ENCODE measurements around the gene NPBWR2.

DNA sequence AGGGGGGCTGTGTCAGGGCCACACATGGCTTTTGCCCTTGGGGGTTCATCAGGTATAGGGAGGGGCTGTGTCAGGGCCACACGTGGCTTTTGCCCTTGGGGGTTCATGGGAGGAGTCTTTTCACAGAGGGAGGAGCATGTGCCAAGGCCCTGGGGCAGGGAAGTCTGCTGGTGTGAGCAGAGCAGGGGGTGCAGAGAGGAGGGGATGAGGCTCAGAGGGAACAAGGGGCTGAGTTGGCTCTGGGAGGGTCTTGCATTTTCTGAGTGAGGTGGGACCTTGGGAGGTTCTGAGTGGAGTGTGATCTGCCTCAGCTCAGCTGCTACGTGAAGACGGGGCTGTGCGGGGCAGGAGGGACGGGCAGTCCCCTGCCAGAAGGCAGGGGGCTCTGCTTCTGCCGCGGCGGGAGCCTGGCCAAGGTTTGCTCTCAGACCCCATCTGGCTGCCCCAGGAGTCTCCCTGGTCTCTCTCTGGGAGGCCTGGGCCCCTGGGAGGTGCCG, 51.9 kb downstream of the NPBWR2 start:
- TF ChIP-seq, protein P1, sequence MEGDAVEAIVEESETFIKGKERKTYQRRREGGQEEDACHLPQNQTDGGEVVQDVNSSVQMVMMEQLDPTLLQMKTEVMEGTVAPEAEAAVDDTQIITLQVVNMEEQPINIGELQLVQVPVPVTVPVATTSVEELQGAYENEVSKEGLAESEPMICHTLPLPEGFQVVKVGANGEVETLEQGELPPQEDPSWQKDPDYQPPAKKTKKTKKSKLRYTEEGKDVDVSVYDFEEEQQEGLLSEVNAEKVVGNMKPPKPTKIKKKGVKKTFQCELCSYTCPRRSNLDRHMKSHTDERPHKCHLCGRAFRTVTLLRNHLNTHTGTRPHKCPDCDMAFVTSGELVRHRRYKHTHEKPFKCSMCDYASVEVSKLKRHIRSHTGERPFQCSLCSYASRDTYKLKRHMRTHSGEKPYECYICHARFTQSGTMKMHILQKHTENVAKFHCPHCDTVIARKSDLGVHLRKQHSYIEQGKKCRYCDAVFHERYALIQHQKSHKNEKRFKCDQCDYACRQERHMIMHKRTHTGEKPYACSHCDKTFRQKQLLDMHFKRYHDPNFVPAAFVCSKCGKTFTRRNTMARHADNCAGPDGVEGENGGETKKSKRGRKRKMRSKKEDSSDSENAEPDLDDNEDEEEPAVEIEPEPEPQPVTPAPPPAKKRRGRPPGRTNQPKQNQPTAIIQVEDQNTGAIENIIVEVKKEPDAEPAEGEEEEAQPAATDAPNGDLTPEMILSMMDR (conservative IDR thresholded peaks at IDR 0.05) = no peak
- TF ChIP-seq ZFX (IDR thresholded peaks at IDR 0.05) = no peak
